ENCODE results near the gene POMGNT2.
"Not testable (repeated sequence)": the region's sequence is repeated elsewhere in the genome, so short reads cannot be mapped to it uniquely, and the experiment has no call there.

DNA sequence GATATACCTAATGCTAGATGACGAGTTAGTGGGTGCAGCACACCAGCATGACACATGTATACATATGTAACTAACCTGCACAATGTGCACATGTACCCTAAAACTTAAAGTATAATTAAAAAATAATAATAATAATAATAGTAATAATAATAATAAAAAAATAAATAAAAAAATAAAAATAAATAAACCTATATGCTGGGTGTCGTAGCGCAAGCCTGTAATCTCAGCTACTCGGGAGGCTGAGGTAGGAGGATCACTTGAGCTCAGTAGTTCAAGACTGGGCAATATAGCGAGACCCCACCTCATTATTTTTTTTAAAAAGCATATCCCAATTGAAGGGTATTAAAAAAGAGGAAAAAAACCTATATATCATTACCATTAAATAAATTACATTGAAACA, 35.2 kb downstream of the POMGNT2 start:
- TF ChIP-seq, protein P1, sequence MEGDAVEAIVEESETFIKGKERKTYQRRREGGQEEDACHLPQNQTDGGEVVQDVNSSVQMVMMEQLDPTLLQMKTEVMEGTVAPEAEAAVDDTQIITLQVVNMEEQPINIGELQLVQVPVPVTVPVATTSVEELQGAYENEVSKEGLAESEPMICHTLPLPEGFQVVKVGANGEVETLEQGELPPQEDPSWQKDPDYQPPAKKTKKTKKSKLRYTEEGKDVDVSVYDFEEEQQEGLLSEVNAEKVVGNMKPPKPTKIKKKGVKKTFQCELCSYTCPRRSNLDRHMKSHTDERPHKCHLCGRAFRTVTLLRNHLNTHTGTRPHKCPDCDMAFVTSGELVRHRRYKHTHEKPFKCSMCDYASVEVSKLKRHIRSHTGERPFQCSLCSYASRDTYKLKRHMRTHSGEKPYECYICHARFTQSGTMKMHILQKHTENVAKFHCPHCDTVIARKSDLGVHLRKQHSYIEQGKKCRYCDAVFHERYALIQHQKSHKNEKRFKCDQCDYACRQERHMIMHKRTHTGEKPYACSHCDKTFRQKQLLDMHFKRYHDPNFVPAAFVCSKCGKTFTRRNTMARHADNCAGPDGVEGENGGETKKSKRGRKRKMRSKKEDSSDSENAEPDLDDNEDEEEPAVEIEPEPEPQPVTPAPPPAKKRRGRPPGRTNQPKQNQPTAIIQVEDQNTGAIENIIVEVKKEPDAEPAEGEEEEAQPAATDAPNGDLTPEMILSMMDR (IDR thresholded peaks at IDR 0.05), result not testable (repeated sequence)
- not testable (repeated sequence) for TF ChIP-seq POLR2AphosphoS5, EP300 (IDR thresholded peaks at IDR 0.05)

All from esophagus muscularis mucosa (tissue), 4 donors.